BLaER1 treated with 17β-estradiol and CSF1 and Interleukin-3, amounts not matched to agents 10 nM and 100 nM (cell line): ENCODE data around the gene HHIP.
"Not testable (repeated sequence)": the region's sequence is repeated elsewhere in the genome, so short reads cannot be mapped to it uniquely, and the experiment has no call there.

Experiments
- H3K27ac ChIP-seq, 11 experiments: shearing (Covaris generic); formaldehyde crosslinking; 2 replicates each; pipeline ENCODE4 v1.8.1; 2022
- H3K27me3 ChIP-seq, 11 experiments: shearing (Covaris generic); formaldehyde crosslinking; 2 replicates each; pipeline ENCODE4 v1.8.1; 2022
- H3K36me3 ChIP-seq, 11 experiments: shearing (Covaris generic); formaldehyde crosslinking; 2 replicates each; pipeline ENCODE4 v1.8.1; 2022
- H3K4me1 ChIP-seq, 10 experiments: shearing (Covaris generic); formaldehyde crosslinking; 2 replicates each; pipeline ENCODE4 v1.8.1; 2022
- H3K4me2 ChIP-seq, 11 experiments: shearing (Covaris generic); formaldehyde crosslinking; 2 replicates each; pipeline ENCODE4 v1.8.1; 2022
- H3K4me3 ChIP-seq, 10 experiments: shearing (Covaris generic); formaldehyde crosslinking; 2 replicates each; pipeline ENCODE4 v1.8.1; 2022
- H3K9ac ChIP-seq, 11 experiments: shearing (Covaris generic); formaldehyde crosslinking; 2 replicates each; pipeline ENCODE4 v1.8.1; 2022
- H3K9me3 ChIP-seq, 11 experiments: shearing (Covaris generic); formaldehyde crosslinking; replicated peaks in 1 of 11; 2 replicates each; pipeline ENCODE4 v1.8.1; 2022
- H4K20me1 ChIP-seq, 11 experiments: shearing (Covaris generic); formaldehyde crosslinking; 2 replicates each; pipeline ENCODE4 v1.8.1; 2022
- Cebpa-rat ChIP-seq, 11 experiments: shearing (Covaris generic); IDR thresholded peaks; 2 replicates each; pipeline ENCODE4 v1.8.1; 2022

The HHIP gene

DNA sequence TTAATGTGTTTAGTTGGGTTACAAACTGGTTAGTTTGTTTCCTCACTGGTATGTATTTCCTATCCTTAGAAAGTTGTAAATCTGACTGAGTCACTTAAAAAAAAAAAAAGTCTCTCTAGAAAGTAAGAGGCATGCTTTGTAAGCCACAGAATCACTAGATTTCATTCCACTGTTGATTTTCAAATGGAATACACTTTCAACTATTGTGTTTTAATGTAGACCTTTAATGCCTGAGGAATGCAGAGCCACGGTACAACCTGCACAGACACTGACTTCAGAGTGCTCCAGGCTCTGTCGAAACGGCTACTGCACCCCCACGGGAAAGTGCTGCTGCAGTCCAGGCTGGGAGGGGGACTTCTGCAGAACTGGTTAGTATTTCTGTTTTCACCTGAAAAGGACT, 88.6 kb downstream of the HHIP start:
- no peaks in the 10 kb centered on the region for H3K36me3 ChIP-seq
- no peak overlapping the region for H3K4me2 ChIP-seq
- no peaks in the 10 kb centered on the region for H4K20me1 ChIP-seq
- H3K9ac ChIP-seq: no peak overlapping the region
- H3K27ac ChIP-seq: no peak overlapping the region
- H3K9me3 ChIP-seq: no peaks in the 10 kb centered on the region
- H3K4me1 ChIP-seq: no peaks in the 10 kb centered on the region
- no peaks in the 10 kb centered on the region for H3K27me3 ChIP-seq
- no peak overlapping the region for H3K4me3 ChIP-seq
- TF ChIP-seq Cebpa-rat (IDR thresholded peaks at IDR 0.05): no peak

DNA sequence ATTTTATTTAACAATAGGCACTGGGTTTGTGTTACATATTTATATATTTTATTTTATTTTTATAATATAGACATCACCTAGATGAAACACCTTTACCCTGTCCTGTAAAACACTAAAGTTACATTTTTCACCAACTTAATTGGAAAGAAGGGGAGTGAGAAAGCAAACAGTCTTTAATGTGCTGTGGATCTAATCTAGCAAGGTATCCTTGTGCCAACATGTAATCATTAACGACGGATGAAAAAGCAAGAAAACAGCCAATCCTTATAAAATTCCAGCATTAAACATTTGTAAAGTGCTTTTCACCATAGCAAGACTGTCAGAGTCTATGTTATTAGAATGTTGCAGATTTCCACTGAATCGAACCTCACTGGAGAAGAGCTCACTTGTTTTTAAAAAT, 92.7 kb downstream of the HHIP start:
- no peak for TF ChIP-seq Cebpa-rat (IDR thresholded peaks at IDR 0.05)
- no peaks in the 10 kb centered on the region for H4K20me1 ChIP-seq
- H3K27ac ChIP-seq: no peak overlapping the region
- no peak overlapping the region for H3K9ac ChIP-seq
- no peaks in the 10 kb centered on the region for H3K27me3 ChIP-seq
- no peaks in the 10 kb centered on the region for H3K9me3 ChIP-seq
- no peaks in the 10 kb centered on the region for H3K4me1 ChIP-seq
- H3K4me3 ChIP-seq: no peak overlapping the region
- no peak overlapping the region for H3K4me2 ChIP-seq
- H3K36me3 ChIP-seq: no peaks in the 10 kb centered on the region

DNA sequence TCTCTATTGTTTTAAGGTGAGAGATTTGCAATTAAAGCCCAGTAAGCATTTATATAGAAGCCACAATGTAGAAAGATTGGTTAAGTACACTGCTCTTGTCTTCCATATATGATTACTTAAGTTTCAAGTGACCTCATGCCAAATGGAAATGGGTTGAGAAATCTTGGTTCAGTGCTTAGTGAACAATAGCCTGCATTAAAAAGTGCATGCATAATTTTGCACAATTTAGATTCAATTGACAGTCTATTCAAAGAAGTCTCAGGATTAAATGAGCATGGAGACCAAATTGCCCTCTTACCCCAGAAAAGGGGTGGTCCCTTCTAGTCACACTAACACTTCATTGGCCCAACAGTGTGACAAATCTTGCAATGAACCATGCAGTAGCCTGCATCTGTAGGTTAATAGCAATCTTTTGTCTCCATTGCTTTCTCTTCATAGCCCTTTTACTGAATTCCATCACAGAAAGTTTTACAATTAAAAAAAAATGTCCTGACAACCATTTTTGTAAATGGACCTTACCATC, 93.6 kb downstream of the HHIP start:
- Histone ChIP-seq H4K20me1 (no peaks in the 10 kb centered on the region), H3K36me3 (no peaks in the 10 kb centered on the region), H3K4me1 (no peaks in the 10 kb centered on the region), H3K9ac (no peak overlapping the region), H3K27ac (no peak overlapping the region), H3K4me2 (no peak overlapping the region), H3K27me3 (no peaks in the 10 kb centered on the region), H3K9me3 (no peaks in the 10 kb centered on the region), H3K4me3 (no peak overlapping the region)
- no peak for TF ChIP-seq Cebpa-rat (IDR thresholded peaks at IDR 0.05)

DNA sequence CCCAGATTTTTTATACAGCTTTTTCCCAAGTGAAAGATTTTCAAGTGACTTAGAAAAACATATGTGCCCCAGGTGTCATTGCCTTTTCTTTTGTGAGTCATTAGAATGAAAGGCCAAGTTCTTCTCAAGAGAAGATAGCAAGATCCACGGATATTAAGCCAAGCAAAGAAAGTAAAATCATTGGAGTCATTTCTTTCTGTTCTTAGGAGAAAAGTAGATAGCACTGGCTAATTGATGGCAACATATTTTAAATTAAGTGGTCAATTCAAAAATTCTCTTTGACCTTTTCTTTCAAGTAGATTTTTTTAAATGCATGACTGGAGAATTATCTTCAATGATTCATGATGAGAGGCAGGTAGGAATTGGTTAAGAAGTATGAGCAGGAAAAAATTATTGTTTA, 94.4 kb downstream of the HHIP start:
- H3K27me3 ChIP-seq: no peaks in the 10 kb centered on the region
- H3K4me2 ChIP-seq: no peak overlapping the region
- no peaks in the 10 kb centered on the region for H4K20me1 ChIP-seq
- H3K4me3 ChIP-seq: no peak overlapping the region
- no peak overlapping the region for H3K9ac ChIP-seq
- no peaks in the 10 kb centered on the region for H3K9me3 ChIP-seq
- H3K36me3 ChIP-seq: no peaks in the 10 kb centered on the region
- no peaks in the 10 kb centered on the region for H3K4me1 ChIP-seq
- TF ChIP-seq Cebpa-rat (IDR thresholded peaks at IDR 0.05): no peak
- no peak overlapping the region for H3K27ac ChIP-seq

DNA sequence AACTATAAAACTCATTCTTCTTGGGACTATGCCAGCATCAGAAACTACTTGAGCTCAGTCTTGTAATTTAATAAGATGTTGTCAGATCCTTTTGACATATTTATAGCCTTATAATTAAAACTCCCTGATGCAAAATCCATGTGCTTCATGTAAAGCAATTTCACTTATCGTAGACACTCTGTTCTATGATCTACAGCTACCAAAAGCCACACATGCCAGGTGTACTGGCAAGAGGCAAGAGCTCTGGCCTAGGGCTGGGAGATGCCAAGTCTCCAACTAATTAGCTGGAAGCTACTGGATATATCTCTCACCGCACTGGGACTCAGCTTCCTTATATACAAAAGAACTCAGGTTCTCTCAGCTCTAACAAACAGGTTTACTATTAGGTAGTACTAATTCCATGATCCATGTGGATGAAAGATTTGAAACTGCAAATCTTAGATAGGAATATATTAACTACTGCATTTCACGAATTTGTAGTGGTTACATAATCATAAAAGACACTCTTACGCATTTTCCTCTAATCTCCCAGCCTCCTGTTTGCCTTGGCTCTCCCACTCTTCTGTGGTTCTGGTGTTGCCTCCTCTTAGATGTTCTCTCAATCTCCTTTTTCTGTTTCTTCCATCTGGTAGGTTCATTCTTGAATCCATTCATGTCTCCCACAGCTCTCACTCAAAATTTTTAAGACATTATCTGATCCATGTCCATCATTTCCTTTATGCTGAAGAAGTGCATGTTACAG, 103.0 kb downstream of the HHIP start:
- H3K9ac ChIP-seq: no peak overlapping the region
- no peak overlapping the region for H3K4me2 ChIP-seq
- TF ChIP-seq Cebpa-rat (IDR thresholded peaks at IDR 0.05): no peak
- no peaks in the 10 kb centered on the region for H4K20me1 ChIP-seq
- 0 out of 22 replicates have a peak, but pooled peaks cover 0 to 9% (median 0%) of the 10 kb centered on the region in 11 experiments for H3K9me3 ChIP-seq
- no peaks in the 10 kb centered on the region for H3K36me3 ChIP-seq
- H3K4me1 ChIP-seq: no peaks in the 10 kb centered on the region
- H3K4me3 ChIP-seq: no peak overlapping the region
- H3K27ac ChIP-seq: no peak overlapping the region
- no peaks in the 10 kb centered on the region for H3K27me3 ChIP-seq

DNA sequence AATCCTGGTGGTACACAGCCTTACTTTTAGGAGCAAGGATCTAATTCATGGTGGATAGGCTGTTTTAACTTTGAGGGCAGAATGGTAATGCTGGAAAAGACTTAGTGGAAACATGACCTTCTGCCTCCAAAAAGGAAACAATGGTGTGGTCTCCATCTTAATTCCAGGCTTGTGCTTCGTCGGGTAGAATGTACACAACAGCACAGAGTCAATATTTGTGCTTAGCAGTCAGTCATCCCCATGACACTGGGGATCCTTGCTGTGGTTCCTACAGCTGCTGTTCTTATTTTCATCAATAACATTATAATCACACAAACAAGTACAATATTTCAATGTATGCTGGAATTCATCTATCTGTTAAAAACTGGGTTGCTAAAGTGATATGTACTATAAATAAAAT, 104.4 kb downstream of the HHIP start:
- H3K4me1 ChIP-seq: no peaks in the 10 kb centered on the region
- 0 out of 22 replicates have a peak, but pooled peaks cover 0 to 9% (median 0%) of the 10 kb centered on the region in 11 experiments for H3K9me3 ChIP-seq
- H4K20me1 ChIP-seq: no peaks in the 10 kb centered on the region
- H3K27me3 ChIP-seq: no peaks in the 10 kb centered on the region
- no peak overlapping the region for H3K9ac ChIP-seq
- no peak overlapping the region for H3K4me3 ChIP-seq
- no peak for TF ChIP-seq Cebpa-rat (IDR thresholded peaks at IDR 0.05)
- H3K36me3 ChIP-seq: no peaks in the 10 kb centered on the region
- H3K4me2 ChIP-seq: no peak overlapping the region
- no peak overlapping the region for H3K27ac ChIP-seq

DNA sequence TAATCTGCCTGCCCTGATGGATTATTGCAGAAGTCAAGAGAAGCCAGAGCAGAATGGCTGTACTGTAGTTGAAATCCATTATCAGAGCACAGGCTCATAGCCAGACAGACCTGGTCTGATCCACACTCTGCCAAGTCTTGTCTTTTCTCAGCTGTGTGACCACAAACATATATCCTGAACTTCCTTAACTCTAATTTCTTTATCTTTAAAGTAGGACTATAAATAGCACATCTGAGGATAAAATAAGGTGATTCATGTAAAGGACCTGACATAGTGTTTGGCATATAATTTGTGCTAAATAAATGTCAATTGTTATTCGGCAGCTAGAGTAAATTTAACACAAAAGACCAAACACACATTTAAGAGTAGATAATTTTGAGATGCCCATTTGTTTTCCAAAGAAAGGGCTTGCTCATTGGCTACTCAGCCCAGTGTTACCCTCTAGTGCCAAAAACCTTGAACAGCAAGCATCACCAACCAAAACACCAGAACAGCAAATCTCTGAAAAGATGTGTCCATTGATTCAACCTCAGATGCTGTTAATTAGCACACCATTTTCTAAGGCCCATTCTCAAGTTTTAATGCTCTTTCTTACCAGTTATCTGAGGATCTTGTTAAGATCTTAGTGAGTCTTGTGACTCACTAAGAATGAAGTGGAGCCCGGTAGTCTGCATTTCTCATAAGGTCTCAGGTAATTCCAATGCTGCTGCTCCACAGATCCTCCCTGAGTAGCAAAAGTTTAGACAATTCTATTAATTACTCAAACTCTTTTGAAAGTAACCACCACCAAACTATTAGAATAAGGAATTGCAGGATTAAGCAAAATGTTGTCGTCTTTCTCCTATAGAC, 108.8 kb downstream of the HHIP start:
- H3K4me1 ChIP-seq: no peaks in the 10 kb centered on the region
- H3K4me3 ChIP-seq: no peak overlapping the region
- no peak overlapping the region for H3K27ac ChIP-seq
- no peak for TF ChIP-seq Cebpa-rat (IDR thresholded peaks at IDR 0.05)
- H3K27me3 ChIP-seq: no peaks in the 10 kb centered on the region
- no peak overlapping the region for H3K4me2 ChIP-seq
- no peaks in the 10 kb centered on the region for H3K9me3 ChIP-seq
- no peaks in the 10 kb centered on the region for H3K36me3 ChIP-seq
- no peak overlapping the region for H3K9ac ChIP-seq
- no peaks in the 10 kb centered on the region for H4K20me1 ChIP-seq

DNA sequence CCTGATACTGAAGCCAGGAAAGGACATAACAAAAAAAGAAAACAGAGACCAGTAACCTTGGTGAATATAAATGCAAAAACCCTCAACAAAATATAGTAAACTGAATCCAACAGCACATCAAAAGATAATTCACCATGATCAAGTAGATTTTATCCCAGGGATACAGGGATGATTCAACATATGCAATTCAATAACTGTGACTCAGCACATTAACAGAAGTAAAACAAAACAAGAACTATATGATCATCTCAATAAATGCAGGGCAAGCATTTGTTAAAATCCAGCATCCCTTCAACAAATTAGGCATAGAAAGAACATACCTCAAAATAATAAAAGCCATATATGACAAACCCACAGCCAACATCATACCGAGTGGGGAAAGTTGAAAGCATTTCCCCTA, 112.0 kb downstream of the HHIP start:
- Histone ChIP-seq H4K20me1 (no peaks in the 10 kb centered on the region), H3K36me3 (no peaks in the 10 kb centered on the region), H3K27ac (no peak overlapping the region), H3K9me3 (no peaks in the 10 kb centered on the region), H3K4me2 (no peak overlapping the region), H3K27me3 (no peaks in the 10 kb centered on the region), H3K4me1 (no peaks in the 10 kb centered on the region), H3K9ac (no peak overlapping the region), H3K4me3 (no peak overlapping the region)
- no peak for TF ChIP-seq Cebpa-rat (IDR thresholded peaks at IDR 0.05)

DNA sequence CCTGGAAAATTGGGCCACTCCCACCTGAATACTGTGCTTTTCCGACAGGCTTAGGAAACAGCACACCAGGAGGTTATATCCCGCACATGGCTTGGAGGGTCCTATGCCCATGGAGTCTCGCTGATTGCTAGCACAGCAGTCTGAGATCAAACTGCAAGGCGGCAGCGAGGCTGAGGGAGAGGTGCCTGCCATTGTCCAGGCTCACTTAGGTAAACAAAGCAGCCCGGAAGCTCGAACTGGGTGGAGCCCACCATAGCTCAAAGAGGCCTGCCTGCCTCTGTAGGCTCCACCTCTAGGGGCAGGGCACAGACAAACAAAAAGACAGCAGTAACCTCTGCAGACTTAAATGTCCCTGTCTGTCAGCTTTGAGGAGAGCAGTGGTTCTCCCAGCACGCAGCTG, 122.9 kb downstream of the HHIP start:
- not testable (repeated sequence) for H3K4me3 ChIP-seq, H3K27ac ChIP-seq, H4K20me1 ChIP-seq, H3K4me1 ChIP-seq, H3K9ac ChIP-seq, H3K4me2 ChIP-seq, H3K27me3 ChIP-seq, H3K36me3 ChIP-seq
- peaks cover 5 to 17% (median 11%) of the 10 kb centered on the region in 11 experiments; a peak in 17 of 22 replicates for H3K9me3 ChIP-seq
